Jurkat, Clone E6-1 (cell line): ENCODE measurements around the gene PCBP1.
"Not testable (repeated sequence)": the region's sequence is repeated elsewhere in the genome, so short reads cannot be mapped to it uniquely, and the experiment has no call there.

Source experiments
- DNase-seq: peaks from one replicate; pipeline ENCODE4 v3.0.0-alpha.2; 2011; ENCODE audit warnings: low read depth, low spot score
- H3K4me3 ChIP-seq: 2 replicates; pipeline ENCODE4 v1.5.1; 2011; ENCODE audit warnings: mild to moderate bottlenecking, low read length, control low read depth, moderate library complexity

PCBP1 gene

DNA sequence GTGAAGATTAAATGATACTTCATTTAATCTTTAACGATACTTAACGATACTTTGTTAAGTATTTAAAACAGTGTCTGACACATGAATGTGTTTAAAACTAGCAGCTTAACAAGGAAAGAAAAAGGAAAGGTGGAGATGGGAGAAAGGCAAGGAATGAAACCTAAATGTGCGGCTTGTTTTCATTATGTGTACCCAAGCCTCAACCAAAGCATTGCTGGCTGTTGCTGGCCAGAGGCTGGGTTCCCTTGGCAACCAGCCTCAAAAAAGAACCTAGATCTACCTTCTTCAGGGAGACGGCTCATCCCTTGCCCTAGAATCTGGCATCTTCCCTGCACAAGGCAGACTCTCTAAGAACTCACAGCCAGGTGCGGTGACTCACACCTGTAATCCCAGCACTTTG lies 13.8 kb upstream of the PCBP1 start:
- no peak for DNase-seq

DNA sequence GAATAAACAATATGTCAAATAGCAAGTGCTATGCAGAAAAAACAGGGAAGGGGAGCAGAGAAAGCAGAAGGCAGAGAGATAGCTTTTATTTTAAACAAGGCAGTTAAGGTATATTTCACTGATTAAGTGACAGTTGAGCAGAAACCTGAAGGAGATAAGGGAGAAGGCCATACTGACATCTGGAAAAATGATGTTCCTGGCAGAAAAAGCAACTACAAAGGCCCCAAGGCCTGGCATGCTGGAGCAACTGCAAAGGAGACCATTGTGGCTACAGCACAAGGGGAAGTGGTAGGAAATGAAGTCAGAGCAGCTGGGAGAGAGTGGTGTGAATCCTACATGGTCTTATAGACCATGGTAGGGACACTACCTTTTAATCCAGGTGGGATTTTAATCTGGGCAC lies 8.9 kb upstream of the PCBP1 start:
- DNase-seq: no peak
- no peak overlapping the region for H3K4me3 ChIP-seq

More for the DNA sequence above, 13.8 kb upstream of the PCBP1 start:
- H3K4me3 ChIP-seq: no peak overlapping the region

DNA sequence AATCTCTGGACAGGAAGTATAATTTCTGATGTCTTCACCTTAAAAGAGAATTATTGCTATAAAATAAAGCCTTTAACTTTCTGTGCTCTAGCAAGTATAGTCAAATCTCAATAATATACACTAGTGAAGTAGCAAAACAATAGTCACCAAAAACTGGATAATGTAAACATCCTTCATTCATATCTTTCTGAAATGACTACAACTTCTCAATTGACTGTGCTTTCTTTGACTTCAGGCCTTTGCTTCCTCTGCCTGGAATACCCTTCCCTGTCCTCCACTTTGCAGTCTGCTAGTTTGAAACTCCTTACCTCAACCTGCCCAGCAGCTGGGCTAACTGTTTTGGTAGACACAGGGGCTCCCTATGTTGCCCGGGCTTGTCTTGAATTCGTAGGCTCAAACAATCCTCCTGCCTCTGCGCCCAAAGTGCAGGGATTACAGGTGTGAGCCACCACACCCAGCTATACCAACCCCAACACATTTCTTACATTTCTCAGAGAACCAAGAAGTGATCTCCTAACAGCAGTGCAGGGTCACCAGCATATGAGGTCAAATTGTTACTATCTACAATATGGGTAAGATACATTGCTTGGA lies 6.6 kb upstream of the PCBP1 start:
- H3K4me3 ChIP-seq: no peak overlapping the region
- no peak for DNase-seq

DNA sequence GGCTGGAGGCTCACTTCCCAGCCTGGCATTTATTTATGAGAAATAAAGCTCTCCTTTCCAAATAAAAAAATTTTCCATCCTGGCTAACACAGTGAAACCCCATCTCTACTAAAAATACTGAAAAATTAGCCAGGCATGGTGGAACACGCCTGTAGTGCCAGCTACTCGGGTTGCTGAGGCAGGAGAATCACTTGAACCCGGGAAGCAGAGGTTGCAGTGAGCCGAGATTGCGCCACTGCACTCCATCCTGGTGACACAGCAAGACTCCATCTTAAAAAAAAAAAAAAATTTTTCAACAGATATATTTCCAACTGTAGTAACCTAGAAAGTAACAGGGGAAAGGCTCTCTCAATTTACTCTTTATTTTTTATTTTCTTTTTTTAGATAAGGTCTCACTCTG lies 6.1 kb upstream of the PCBP1 start:
- no peak overlapping the region for H3K4me3 ChIP-seq
- no peak for DNase-seq

DNA sequence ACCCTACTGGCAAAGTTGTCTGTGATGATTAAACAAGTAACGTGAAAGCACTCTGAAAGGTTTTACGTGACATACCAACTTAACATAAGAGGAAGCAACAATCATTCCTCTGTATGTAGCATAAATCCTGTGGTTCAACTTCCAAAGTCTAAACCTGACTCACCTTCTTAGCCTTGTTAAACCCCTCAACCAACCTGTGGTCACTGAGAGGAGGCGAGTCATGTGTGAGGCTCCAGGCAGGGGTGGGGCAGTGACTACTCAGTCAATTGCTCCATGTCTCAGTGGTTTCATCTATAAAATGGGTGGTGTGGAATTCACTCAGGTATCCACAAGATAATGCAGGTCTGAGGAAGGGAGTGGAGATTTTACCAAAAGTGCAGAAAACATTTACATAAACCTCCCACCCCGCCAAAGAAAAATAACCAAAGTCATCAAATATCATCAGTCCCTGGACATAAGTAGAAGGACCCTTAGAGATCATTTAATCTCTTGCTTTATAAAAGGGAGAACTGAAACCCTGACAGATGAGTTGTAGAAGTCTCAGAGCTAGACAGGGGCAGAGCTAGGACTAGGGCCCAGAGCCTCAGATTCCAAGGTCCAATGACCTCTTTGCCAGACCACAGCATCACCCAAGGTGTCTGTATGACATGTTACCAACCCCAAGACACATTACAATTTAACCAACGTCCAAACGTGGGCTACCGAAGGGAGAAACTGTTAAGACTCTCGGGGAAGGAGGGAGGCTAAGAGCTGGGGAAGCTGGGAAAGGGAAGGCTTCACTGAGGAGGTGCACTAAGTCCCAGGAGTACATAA lies 3.7 kb upstream of the PCBP1 start:
- H3K4me3 ChIP-seq: no peak overlapping the region
- no peak for DNase-seq

DNA sequence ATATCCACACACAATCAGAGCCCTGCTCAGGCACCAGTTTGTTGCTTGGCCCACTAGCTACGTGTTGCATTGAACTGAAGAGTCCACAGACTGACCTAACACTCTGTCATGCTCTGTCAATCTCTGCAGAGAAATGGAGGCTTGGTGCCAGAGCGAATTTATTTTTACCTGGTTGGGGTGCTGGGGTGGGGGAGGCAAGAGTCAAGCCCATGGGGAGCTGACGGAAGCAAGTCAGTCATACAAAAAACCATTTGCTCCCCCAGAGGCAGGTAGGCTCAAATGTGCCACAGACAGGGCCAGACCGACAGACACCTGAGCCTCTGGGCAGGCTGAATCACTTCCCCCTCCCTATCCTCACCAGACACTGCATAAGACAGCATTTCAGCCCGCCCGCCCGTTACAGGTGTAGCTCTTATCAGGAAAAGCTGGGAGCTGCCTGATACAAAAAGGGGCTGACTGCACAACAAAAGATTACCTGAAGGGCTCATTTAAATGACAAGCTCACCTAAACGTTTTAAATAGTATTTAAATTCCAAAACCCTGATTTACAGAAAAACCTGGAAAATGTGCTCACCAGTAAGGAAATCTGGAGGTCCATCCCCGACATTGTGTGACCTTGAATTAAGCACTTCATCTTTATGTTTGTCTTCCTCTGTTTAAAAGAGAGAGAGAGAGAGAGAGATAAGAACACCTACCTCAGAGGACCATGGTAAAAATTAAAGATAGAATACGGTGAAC lies 2.1 kb upstream of the PCBP1 start:
- peak overlapping the region; percentile 98 for H3K4me3 ChIP-seq
- no peak for DNase-seq

DNA sequence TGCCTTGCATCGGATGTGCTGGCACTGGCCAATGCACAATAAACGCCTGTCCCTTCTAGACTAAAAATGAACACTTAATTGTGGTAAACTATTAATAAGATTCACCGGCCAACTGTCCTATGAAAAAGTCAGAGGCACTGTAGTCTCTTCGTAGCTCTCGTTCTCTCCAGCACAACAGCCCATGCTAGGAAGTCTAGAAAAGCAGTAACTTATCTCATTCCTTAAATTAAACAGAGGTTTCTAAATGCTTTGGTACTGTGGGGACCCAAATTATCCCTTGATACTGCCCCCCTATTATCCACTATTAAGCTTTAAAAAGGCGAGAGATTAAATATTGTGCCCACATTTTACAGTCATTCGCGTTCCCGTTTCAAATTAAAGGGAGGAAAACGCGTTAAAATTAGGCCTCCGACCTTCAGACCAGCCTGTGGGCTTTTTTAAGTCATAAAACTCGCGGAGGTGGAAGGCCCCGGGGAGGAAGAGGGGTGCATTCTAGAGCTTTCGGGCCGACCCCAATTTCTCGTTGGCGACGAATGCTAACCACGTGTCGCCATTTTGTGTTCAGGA lies 1.5 kb upstream of the PCBP1 start:
- H3K4me3 ChIP-seq: peak overlapping the region; percentile 98
- no peak for DNase-seq

DNA sequence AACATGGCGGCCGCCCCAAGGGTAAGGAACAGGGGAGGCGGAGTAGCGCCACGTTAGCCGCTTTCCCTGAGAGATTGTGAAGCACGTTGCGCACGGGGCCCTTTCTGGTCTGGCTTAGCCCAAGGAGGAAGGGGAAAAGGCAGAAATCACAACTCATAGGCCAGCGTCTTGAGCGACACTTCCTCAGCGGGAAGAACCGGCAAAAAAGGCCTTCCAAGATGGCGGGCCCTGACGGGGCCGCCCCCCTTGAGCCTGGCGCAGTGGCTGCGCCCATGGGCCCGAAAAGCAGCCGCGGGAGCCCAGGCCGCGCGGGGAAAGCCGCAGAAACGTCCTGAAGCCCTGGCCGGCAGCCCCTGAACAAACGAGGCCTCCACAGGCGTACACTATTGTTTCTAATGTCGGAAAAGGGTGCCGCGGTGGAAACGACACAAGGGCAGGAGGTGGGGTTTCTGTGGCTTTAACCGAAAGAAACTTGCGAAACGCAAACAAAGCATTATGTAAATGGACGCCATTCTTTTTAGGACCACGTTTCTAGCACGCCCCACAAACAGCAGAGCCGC lies 919 bp upstream of the PCBP1 start:
- H3K4me3 ChIP-seq: peak overlapping the region; percentile 98
- peak; percentile 93 for DNase-seq

DNA sequence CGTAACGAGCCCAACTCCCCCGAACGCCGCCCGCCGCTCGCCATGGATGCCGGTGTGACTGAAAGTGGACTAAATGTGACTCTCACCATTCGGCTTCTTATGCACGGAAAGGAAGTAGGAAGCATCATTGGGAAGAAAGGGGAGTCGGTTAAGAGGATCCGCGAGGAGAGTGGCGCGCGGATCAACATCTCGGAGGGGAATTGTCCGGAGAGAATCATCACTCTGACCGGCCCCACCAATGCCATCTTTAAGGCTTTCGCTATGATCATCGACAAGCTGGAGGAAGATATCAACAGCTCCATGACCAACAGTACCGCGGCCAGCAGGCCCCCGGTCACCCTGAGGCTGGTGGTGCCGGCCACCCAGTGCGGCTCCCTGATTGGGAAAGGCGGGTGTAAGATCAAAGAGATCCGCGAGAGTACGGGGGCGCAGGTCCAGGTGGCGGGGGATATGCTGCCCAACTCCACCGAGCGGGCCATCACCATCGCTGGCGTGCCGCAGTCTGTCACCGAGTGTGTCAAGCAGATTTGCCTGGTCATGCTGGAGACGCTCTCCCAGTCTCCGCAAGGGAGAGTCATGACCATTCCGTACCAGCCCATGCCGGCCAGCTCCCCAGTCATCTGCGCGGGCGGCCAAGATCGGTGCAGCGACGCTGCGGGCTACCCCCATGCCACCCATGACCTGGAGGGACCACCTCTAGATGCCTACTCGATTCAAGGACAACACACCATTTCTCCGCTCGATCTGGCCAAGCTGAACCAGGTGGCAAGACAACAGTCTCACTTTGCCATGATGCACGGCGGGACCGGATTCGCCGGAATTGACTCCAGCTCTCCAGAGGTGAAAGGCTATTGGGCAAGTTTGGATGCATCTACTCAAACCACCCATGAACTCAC lies 673 bp downstream of the PCBP1 start:
- no peak for DNase-seq
- H3K4me3 ChIP-seq: peak overlapping the region; percentile 98

DNA sequence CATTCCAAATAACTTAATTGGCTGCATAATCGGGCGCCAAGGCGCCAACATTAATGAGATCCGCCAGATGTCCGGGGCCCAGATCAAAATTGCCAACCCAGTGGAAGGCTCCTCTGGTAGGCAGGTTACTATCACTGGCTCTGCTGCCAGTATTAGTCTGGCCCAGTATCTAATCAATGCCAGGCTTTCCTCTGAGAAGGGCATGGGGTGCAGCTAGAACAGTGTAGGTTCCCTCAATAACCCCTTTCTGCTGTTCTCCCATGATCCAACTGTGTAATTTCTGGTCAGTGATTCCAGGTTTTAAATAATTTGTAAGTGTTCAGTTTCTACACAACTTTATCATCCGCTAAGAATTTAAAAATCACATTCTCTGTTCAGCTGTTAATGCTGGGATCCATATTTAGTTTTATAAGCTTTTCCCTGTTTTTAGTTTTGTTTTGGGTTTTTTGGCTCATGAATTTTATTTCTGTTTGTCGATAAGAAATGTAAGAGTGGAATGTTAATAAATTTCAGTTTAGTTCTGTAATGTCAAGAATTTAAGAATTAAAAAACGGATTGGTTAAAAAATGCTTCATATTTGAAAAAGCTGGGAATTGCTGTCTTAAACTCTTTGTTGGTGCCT lies 1.4 kb downstream of the PCBP1 start:
- no peak for DNase-seq
- H3K4me3 ChIP-seq: peak overlapping the region; percentile 98

DNA sequence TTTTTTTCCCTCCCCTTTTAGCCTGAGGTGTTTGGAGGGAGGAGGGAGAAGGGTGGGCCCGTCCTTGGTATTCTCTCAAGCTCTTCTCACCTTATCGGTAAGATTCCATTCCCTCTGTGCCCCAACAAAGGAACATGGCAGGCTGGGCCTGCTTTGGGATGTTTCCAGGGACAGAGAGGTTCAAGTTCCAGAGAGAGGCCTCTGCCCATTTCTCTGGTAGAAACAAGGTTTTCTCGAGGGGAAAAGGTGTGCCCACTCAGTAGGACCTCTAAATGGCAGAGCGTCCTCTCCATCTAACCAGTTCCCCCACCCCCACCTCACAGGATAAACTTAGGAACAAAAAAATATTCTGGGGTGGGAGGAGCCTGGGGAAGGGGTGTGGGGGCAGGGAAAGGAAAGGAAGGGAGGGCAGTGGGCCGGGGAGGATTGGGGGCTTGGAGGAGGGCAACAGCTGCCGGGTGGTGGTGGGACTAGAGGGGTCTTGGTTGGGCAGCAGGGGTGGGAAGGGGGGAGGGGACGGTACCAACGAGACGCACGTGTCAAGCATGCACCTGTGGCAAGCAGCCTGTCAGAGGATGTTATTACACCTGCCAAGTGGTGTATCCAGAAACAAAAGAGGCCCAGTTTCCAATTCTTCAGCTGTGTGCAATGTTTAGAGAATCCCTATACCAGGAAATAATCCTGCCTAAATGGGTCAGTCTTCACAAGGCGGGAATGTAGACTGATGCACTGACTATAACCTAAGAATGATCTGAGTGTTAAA lies 2.1 kb downstream of the PCBP1 start:
- H3K4me3 ChIP-seq: peak overlapping the region; percentile 98
- no peak for DNase-seq

DNA sequence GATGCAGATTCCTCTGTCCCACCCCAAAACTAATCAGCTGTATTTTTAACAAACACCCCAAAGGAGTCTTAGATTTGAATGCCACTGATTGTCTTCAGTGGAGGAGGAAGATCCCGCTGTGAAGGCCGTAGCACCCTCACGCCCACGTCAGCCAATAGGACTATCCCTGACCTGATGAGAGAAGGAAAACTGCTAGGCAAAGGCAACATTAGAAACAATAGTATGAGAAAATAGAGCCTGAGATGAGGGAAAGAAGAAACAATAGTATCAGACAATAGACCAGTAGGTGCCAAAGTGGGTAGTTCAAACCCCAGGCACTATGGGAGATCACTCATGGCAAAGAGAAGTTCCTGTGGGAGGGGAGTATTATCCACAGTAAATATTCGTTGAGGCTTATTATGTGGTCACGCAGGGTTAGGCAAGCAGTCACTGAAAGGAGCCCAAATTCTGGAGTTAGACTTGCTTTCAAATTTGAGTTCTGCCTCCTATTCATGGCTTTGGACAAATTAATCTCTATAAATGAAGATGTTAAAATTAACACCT lies 2.8 kb downstream of the PCBP1 start:
- H3K4me3 ChIP-seq: no peak overlapping the region
- no peak for DNase-seq

DNA sequence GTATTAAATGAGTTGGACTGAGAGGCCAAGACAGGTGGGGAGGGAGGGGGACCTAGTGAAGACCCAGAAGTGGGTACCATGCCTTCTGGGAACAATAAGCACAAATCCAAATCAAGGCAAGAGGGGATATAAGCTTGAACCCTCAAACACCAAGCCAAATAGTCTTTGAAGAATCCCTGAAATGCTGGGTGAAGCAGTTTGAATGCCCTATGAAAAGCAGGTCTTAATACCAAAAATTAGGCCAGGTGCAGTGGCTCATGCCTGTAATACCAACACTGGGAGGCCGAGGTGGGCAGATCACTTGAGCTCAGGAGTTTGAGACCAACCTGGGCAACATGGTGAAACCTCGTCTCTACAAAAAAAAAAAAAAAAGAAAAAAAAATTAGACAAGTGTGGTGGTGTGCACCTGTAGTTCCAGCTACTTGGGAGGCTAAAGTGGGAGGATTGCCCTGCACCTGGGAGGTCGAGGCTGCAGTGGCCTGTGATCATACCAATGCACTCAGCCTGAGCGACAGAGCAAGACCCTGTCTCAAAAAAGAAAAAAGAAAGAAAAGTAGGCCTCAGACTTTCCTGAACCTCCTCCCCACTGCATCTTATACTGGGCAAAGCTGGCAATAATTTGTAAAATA lies 3.5 kb downstream of the PCBP1 start:
- H3K4me3 ChIP-seq: no peak overlapping the region
- no peak for DNase-seq

DNA sequence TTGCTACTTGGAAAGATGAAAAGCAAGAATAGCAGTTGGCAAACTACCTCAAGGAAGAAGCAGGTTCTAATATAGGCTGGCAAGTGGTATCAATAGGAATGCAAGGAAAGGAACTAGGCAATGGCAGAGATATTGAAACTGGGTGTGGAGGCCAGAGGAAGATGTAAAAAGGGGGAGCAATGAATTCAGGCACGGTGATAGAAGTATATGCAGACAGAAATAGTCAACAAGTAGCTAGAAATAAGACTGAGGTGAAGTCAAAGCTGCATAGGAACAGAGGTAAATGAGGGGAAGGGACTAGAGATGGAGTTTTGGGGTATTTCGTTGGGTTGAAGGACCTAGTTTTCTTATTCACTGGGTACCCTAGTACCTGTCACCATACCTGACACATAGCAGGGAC lies 4.1 kb downstream of the PCBP1 start:
- no peak for DNase-seq
- no peak overlapping the region for H3K4me3 ChIP-seq

DNA sequence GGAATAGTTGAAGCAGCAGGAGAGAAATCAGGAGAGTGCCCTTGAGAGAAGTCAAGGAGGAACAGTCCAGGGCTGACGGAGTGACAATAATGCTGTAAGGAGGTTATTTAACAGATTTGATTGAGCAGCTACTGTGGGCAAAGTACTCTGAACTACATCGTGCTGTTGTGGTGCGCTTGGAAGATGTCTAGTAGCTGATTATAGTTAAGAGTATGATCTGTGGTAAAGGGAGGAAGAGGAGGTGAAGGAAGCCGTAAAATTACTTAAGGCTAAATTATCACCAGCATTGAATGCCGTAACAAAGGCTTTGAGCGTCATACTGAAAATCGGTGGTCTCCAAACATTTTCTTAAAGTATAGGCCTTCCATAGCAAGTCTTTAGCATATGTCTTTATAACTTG lies 4.5 kb downstream of the PCBP1 start:
- no peak overlapping the region for H3K4me3 ChIP-seq
- DNase-seq: no peak

DNA sequence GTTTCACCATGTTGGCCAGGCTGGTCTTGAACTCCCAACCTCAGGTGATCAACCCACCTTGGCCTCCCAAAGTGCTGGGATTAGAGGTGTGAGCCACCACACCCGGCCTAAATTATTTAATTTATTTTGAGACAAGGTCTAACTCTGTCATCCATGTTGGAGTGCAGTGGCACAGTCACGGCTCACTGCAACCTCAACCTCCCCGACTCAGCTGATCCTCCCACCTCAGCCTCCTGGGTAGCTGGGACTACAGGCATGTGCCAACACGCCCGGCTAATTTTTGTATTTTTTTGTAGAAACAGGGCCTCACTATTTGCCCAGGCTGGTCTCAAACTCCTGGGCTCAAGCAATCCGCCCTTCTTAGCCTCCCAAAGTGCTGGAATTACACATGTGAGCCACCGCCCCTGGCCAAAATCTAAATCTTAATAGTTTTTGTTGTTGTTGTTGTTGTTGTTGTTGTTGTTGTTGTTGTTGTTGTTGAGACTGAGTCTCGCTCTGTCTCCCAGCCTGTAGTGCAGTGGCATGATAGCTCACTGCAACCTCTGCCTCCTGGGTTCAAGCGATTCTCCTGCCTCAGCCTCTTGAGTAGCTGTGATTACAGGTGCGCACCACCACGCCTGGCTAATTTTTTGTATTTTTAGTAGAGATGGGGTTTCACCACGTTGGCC lies 5.4 kb downstream of the PCBP1 start:
- DNase-seq, H3K4me3 ChIP-seq: not testable (repeated sequence)
